Activated T-cell treated with anti-CD3 and anti-CD28 coated beads for 4 hours (primary cell): ENCODE data around the gene NAV3.

Experiments
- DNase-seq: peaks from one replicate; pipeline ENCODE4 v3.0.0-alpha.2; 2020

NAV3 gene

DNA sequence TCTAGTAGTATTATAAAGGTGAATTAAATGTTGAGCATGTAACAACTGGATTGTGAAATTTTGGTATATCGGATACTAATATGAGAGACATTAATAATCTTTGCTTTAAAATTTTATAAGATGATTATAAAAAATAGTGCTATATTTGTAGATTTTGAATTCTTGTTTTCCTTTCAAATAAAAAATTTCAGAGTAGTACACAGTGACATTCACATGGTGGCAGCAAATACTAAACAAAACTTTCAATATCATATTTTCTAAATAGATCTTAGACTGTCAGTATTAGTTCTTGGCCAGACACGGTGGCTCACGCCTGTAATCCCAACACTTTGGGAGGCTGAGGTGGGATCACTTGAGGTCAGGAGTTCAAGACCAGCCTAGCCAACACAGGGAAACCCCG, 166.0 kb downstream of the NAV3 start:
- DNase-seq, result no peak

- DNase-seq, result no peak
Measured at GRCh38 chr12:77998236-77998786, 167.6 kb downstream of the NAV3 start.

GRCh38 chr12:77999074-77999715, 168.5 kb downstream of the NAV3 start:
- DNase-seq, result no peak

DNA sequence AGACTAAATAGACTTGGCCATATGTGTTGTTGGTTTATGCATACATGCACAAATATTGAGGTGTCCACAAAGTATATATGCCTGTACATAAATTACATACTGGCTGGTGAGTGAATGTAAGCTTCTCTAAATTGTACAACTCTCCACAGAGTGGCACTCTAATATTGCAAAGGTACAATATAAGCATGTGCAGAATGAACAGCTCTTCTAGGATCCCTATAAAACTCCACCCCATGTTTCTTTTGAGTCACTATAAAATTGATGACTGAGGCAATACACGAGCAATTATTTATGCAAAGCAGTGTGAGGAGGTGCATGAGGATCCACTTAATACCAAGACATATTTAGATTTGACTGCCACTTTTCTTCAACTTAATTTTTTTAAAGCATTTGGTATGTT, 172.2 kb downstream of the NAV3 start:
- no peak for DNase-seq

- DNase-seq, result no peak
Measured at GRCh38 chr12:78004249-78005093, 173.8 kb downstream of the NAV3 start.

DNA sequence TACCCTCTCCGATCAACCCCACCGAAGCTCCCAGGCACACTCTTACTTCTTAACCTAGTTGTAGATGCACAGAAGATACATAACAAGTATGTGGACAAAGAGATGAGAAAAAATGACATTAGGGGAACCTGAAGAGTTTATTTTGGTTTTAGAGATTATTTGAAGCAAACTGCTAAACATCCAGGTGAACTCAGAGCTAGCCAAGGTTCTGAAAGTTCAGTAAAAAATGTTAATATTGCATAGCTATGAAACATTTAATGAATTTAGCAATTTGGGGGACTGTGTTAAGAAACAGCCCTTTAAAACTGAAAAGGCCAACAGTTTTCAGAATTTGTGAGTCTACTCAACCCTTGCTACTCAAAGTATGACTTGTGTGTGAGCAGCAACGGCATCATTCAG, 174.4 kb downstream of the NAV3 start:
- no peak for DNase-seq

GRCh38 chr12:78007173-78007572, 176.5 kb downstream of the NAV3 start:
- DNase-seq, result no peak

DNA sequence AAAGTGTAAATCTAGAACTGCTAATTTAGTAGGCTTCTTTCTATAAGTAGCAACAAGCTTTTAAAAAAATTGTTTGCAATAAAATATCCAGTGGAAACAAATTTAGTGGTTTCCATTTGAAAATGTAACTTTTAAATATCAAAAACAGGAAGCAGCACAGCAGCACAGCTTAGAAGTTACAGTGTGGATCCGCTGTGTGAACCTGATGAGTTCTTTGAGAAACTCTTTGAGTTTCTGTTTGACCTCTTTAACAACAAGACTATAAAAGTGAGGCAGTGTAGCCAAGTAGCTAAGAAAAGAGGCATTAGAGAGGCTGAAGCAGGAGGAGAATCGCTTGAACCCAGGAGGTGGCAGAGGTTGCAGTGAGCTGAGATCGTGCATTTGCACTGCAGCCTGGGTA, 178.3 kb downstream of the NAV3 start:
- DNase-seq, result no peak

DNA sequence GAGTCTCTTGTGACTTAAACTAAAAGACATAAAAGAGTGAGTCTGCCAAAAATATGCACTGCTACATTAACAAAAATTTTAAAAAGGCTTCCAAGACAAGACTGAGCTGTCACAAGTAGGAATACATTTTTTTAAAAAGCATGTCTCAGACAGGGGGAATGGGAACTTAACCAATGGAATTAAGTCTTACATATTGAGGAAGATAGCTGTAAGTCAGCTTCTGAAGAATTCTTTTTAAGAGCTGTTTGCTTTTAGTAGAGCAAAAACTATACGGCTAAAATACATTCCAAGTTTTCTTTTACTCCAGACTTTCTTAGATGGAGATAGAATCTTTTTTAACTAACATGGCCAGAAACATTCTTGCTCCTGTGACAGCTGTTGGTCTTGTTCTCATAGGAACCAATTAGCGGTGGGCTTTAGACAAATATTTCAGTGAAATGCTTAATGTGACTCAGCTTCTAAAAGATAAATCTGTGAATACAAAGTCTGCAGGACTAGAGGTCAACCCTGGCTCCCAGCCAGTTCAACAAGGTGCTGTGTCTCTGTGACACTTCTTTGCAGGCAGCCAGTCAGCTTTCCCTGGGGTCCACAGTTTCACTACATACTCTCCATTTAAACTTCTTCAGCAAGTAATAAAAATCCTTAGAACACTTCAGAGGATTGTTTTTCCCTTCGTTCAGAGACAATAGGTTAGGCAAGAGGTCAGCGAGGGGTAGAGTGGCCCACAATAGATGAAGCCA, 187.6 kb downstream of the NAV3 start:
- no peak for DNase-seq

- DNase-seq, result no peak
Measured at GRCh38 chr12:78018939-78019338, 188.2 kb downstream of the NAV3 start.

DNA sequence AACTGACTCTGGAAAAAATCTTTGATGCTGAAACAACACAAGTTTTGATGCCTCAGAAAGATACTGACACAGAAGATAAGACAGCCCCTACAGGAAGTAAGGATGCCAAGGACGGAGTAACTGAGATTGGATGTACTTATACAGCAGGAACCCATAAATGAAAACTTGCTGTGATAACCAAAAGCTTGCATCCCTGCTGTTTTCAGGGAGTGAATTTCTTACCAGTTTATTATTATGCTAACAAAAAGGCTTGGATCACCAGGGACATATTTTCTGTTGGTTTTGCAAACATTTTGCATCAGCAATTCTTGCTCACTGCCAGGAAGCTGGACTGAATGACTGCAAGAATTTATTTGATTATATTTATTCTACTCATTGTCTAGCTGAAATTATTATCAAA, 197.7 kb downstream of the NAV3 start:
- no peak for DNase-seq

GRCh38 chr12:78034025-78034424, 203.3 kb downstream of the NAV3 start:
- DNase-seq, result no peak

DNA sequence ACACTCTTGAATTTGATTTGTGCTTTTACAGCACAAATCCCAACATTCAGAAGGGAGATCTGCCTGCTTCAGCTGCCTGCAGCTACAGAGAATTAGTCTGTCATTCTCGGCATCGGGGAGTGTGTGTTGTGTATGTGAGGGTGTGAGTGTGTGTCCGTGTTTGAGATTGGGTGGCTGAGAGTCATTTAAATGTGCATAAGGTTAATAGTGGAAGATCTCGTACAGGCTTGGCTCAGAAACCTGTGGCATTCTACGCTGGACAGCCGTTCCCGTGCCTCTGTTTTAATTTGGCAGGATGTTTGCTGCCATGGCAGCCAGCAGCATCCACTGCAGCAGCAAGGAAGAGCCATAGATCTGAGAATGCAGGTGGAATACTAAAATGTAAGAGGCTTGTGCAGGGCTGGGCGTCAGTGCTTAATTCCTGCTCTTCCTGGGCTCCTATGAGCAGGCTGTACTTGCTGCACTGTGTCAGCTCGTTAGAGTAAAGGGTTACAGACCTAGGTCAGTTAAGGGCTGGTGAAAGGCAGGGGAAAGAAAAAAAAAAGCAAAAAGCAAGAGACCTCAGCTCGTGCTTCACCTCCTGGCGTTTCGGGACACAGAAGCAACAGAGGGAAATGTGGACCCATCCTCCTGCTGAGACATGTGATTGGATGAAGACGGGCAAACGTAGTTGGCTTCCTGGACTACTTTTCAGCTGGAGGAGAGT, 205.4 kb downstream of the NAV3 start:
- no peak for DNase-seq

GRCh38 chr12:78036874-78037273, 206.2 kb downstream of the NAV3 start:
- DNase-seq, result no peak

DNA sequence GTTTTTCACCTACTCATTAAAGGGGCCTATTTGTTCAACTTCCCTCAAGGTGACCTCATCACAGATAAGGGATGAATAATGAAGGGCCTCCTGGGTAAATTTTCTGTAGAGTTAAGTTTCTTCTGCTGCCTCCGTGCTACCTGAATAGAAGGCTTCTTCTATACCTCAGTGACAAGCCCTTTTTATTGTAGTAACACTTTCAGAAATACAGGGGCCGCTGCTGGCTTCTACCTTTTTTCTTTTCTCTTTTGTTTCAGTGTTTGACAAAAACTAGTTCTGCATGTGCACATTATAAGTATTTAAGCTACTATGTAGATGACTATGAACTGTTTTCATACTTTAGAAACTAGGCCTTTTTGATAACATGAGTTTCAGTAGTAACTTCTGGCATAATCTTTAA, 207.0 kb downstream of the NAV3 start:
- DNase-seq, result no peak

DNA sequence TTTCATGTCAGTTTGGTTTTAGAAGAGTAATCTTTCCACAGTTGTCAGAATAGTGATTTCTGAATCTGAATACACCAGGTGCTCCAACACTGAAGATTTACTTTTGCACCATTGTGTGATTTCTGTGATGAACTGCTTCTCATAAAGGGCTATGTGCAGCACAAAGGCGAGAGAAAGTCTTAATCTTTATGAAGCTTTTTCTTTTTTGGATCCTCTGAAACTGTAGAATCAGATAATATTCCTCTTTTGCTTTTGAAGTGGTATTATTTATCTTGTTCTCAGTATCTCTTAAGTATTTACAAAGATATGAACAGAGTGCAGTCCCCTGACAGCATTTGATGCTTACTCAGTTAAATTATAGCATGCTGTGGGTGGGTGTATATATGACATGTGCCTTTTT, 207.8 kb downstream of the NAV3 start:
- no peak for DNase-seq

DNA sequence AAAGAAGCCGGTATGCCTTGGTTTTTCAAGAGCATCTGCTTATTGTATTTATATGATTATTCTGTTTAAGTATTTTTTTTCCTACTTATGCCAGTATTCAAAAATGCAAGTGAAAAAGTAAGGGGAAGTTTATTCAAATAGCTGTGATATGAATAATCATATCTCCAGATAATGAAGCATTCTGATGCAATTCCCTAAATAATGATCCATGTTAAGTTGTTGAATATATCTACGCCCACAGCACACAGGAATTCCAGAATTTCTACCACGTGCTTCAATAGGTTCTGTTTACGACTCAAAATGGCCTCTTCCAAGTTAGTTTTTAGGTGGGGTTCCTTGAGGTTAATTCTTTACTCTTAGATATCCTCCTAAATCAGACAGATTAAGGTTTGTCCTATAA, 208.3 kb downstream of the NAV3 start:
- DNase-seq, result no peak

DNA sequence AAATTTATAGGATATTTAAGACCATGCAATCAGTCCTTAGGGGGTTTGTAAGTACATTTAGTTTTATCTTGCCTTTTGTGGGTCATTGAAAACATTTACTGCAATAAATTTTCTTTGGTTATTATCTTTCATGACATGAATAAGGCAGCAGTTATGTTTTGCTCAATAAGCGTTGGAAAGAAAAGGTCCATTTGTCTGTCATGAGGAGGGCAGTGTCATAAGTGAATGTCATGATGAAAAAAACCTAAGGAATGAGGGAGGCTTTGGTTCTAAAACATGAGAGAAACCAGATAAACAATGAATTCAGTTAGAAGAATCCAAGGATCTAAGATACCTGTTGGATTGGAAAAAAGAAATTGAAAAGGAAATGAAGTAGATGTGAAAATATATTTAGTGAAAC, 209.4 kb downstream of the NAV3 start:
- DNase-seq, result no peak

DNA sequence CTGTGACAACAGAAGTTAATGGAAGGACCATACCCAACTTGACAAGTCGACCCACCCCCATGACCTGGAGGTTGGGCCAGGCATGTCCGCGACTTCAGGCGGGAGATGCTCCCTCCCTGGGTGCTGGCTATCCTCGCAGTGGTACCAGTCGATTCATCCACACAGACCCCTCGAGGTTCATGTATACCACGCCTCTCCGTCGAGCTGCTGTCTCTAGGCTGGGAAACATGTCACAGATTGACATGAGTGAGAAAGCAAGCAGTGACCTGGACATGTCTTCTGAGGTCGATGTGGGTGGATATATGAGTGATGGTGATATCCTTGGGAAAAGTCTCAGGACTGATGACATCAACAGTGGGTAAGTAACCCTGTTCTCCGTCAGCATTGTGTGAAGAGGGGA, 220.1 kb downstream of the NAV3 start:
- DNase-seq, result no peak

- DNase-seq, result no peak
Measured at GRCh38 chr12:78055545-78055944, 224.9 kb downstream of the NAV3 start.

GRCh38 chr12:78057075-78057474, 226.4 kb downstream of the NAV3 start:
- DNase-seq, result no peak

DNA sequence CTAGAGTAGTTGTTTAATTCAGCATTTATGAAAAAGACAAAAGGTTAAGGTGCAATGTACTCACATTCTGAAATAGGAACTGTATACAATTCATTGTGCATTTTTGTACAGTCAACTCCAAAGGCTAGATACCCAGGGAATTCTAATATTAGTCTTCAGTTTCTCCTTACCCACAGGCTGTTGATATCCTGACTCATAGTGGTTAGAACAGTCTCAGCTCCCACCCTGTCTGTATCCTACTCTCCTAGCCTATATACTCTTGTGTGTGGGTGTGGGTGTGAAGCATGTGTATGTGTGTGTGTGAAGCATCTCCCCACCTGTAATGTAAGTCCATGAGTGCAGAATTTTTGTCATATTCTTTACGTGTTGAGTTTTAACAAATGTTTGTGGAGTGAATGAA, 229.5 kb downstream of the NAV3 start:
- no peak for DNase-seq

- DNase-seq, result no peak
Measured at GRCh38 chr12:78062786-78063185, 232.1 kb downstream of the NAV3 start.
